GM13976 (cell line): ENCODE measurements around the gene RNF121.

ENCODE experiments used
- DNase-seq: peaks from one replicate; pipeline ENCODE4 v3.0.0; 2012; ENCODE audit warnings: low spot score
- in situ Hi-C: fragments of 300-500 bp; cut with MboI; formaldehyde crosslinking; loops from one replicate; pipeline ENCODE4 v1.12.0; 2022; ENCODE audit warnings: low sequenced_read_pairs, mixed read lengths, inconsistent platforms; ENCODE audit not compliant: unreplicated experiment
- TF ChIP-seq, protein P1 (sequence below): IDR thresholded peaks from 2 replicates; pipeline ENCODE4 v1.5.1; 2012; ENCODE audit warnings: borderline replicate concordance, mild to moderate bottlenecking; ENCODE audit not compliant: insufficient read depth; ENCODE audit errors: extremely low read depth, missing control alignments, control extremely low read depth

The RNF121 gene

DNA sequence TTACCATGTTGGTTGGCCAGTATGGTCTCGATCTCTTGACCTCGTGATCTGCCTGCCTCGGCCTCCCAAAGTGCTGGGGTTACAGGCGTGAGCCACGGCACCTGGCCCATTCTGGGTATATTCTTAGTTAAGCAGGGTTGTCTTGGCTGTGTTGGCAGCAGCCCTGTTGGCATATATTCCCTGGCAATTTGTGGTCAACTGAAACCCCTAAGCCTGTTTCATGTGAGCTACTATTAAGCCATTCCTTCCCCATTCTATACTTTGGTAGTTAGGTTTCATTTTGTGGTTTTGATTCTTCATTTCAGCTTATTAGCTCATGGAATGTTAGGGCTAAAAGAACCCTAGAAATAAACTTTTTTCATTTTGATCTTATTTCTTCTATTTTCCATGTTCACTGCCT is 47.7 kb downstream of the RNF121 start:
- no peak for DNase-seq
- in situ Hi-C loops = no loop called here
- TF ChIP-seq, protein P1, sequence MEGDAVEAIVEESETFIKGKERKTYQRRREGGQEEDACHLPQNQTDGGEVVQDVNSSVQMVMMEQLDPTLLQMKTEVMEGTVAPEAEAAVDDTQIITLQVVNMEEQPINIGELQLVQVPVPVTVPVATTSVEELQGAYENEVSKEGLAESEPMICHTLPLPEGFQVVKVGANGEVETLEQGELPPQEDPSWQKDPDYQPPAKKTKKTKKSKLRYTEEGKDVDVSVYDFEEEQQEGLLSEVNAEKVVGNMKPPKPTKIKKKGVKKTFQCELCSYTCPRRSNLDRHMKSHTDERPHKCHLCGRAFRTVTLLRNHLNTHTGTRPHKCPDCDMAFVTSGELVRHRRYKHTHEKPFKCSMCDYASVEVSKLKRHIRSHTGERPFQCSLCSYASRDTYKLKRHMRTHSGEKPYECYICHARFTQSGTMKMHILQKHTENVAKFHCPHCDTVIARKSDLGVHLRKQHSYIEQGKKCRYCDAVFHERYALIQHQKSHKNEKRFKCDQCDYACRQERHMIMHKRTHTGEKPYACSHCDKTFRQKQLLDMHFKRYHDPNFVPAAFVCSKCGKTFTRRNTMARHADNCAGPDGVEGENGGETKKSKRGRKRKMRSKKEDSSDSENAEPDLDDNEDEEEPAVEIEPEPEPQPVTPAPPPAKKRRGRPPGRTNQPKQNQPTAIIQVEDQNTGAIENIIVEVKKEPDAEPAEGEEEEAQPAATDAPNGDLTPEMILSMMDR = no peak

DNA sequence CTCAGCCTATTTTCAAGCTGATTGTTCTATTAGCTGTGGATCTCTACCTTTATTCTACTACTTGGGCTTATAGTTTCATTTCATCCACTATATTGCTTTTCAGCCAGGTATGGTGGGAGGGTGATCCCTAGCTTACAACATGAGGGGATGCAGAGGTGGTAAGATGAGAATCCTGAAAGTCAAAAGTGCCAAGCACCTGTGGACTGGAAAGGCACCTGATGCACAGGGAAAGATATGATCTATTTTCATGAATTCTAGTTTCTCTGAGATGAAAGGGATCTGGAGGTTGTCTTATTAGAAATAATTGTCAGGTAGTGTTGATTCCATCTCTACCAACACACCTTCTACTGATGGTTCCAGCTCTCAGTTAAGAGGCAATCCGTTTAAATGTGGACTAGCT is 48.2 kb downstream of the RNF121 start:
- DNase-seq = no peak
- in situ Hi-C loops = no loop called here
- TF ChIP-seq, protein P1 = no peak

DNA sequence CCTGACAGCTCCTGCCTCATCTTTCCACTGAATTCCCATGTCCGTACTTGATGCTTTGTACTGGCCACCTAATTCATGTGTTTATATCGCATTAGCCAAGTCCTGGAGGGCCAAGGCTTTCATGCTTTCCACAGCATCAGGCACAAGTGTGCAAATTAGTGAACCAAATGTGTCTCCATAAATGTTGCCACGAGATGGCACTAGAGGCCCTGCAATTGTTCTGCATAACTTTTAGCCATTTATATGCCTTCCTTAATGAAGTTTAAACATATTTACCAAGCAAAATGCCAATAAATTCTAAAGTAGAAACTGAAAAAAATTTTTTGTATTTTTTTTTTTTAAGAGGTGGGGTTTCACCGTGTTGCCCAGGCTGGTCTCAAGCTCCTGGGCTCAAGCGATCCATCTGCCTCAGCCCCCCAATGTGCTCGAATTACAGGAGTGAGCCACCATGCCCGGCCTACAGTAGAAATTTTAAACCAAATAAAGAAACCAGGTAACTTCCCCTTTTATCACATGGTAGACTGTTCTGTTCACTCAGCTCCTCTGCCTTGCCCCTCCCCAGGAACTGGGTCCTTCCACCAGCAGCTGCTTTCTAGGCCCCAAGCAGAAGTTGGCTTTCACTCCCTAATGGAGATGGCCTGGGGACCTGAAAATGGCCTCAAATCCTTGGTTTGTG is 49.0 kb downstream of the RNF121 start:
- in situ Hi-C loops = no loop called here
- peak; percentile 58 for DNase-seq
- TF ChIP-seq, protein P1 = peak; percentile 46

DNA sequence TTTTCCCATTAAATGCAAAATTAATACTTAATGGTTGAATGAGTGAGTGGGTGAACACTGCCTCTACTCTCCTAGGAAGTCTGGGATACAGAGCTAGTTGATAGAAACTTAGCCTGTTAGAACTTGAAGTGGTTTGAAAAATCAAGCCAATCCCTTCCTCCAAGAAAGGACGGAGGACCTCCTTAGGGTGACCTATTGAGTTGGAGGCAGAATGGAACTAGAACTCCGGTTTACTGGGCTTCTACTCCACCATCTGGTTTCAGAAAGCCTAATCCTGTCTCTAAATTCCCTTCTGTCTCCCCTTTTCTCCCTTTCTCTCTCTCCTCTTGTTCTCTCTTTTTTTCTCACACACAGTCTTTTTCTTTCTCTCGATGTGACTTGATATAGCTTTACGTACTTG is 50.2 kb downstream of the RNF121 start:
- in situ Hi-C loops = no loop called here
- TF ChIP-seq, protein P1 = no peak
- DNase-seq = no peak

- TF ChIP-seq, protein P1 = no peak
- in situ Hi-C loops = no loop called here
- no peak for DNase-seq
Measured at GRCh38 chr11:71979602-71980001, 50.8 kb downstream of the RNF121 start.

GRCh38 chr11:71986131-71986530 is 57.3 kb downstream of the RNF121 start:
- no peak for DNase-seq
- TF ChIP-seq, protein P1 = no peak
- in situ Hi-C loops = no loop called here
